ENCODE data around the gene EVX2.

Gene EVX2

GRCh38 chr2:176039375-176039774, 44.4 kb downstream of the EVX2 start:
- no peak for DNase-seq

DNA sequence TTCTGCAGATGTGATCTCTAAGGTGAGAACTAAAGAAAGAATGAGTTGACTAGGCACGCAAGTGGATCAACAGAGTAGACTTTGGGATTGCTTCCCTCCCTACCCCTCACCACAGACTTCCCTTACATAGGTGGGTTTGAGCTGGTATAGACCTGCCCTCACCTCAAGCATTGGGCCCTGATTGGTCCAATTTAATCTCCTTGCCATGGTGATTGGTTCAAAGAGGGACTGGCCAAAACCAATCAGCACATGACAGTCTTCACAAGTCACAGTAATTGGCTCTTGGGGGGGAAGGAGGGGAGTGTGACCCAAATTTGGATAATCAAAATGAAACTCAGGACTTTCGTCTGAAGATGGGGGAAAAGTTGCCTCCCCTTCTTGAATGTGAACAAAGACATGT, 45.1 kb downstream of the EVX2 start:
- DNase-seq: no peak

DNA sequence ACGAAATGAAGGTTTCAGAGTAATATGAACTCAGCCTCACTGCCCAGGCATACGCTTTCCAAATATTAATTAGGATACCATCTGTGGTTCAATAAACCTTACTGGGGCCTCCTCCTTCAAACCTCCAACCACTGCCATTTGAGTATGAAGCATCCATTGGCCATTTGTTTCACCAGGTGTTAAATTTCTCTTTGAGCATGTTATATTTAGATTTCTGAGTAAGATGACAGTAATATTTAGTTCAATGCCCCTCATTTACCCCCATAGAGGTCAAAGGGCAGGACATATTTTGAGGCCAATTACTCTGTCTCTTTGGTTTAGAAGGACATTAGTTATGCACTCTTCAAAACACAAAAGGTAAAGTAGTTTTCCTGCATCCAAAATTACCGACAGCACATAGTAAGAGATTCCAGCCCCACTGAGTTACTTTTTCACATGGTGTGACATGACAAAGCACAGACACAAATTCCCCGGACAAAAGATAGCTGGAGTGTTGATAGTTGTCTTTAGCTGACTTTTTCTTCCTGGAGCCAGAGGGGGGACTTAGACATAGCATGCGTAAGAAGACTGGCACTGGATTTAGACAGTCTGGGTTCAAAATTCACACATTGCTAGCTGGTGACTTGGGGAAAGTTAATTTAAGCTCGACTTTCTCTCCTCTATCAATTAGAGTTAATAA, 48.6 kb downstream of the EVX2 start:
- no peak for DNase-seq

- no peak for DNase-seq
These were observed 56.0 kb downstream of the EVX2 start for GRCh38 chr2:176027806-176028205.
